Loucy (cell line): ENCODE data around the gene CATSPERD.

Source experiments
- H2AFZ ChIP-seq: fragments of 200-600 bp; sonication (generic); 2 replicates; pipeline ENCODE4 v1.6.0; 2016; ENCODE audit warnings: antibody characterized with exemption, mild to moderate bottlenecking, low read length, moderate library complexity
- H3F3A ChIP-seq: fragments of 200-600 bp; 2 replicates; pipeline ENCODE4 v1.6.0; 2016; ENCODE audit warnings: antibody characterized with exemption, low read depth, mild to moderate bottlenecking
- H3K27me3 ChIP-seq: fragments of 200-600 bp; sonication (generic); 2 replicates; pipeline ENCODE4 v1.6.1; 2014; ENCODE audit warnings: low read length, mild to moderate bottlenecking; ENCODE audit not compliant: insufficient read depth, poor library complexity, severe bottlenecking
- H3K36me3 ChIP-seq: fragments of 200-600 bp; sonication (generic); 2 replicates; pipeline ENCODE4 v1.6.1; 2016; ENCODE audit warnings: low read length; ENCODE audit not compliant: insufficient read depth
- H3K4me1 ChIP-seq: fragments of 200-600 bp; sonication (generic); 2 replicates; pipeline ENCODE4 v1.5.1; 2014; ENCODE audit warnings: low read length, mild to moderate bottlenecking; ENCODE audit not compliant: insufficient read depth, poor library complexity, severe bottlenecking
- H3K4me2 ChIP-seq: fragments of 200-600 bp; sonication (generic); 2 replicates; pipeline ENCODE4 v1.6.0; 2014; ENCODE audit warnings: antibody characterized with exemption, low read length, low read depth, mild to moderate bottlenecking; ENCODE audit not compliant: poor library complexity, severe bottlenecking
- H3K4me3 ChIP-seq: fragments of 200-600 bp; sonication (generic); 2 replicates; pipeline ENCODE4 v1.5.1; 2014; ENCODE audit warnings: low read length, mild to moderate bottlenecking, mixed read lengths; ENCODE audit not compliant: poor library complexity, severe bottlenecking
- H3K79me2 ChIP-seq: fragments of 200-600 bp; sonication (generic); 2 replicates; pipeline ENCODE4 v1.6.1; 2014; ENCODE audit warnings: low read length; ENCODE audit not compliant: insufficient read depth
- H3K9ac ChIP-seq: fragments of 200-600 bp; sonication (generic); 2 replicates; pipeline ENCODE4 v1.6.0; 2014; ENCODE audit warnings: mild to moderate bottlenecking, low read depth, low read length, moderate library complexity; ENCODE audit not compliant: poor library complexity, severe bottlenecking
- H3K9me2 ChIP-seq: fragments of 200-600 bp; sonication (generic); replicated peaks from 2 replicates; pipeline ENCODE4 v1.6.1; 2016; ENCODE audit warnings: low read depth, low read length, mixed read lengths
- H3K9me3 ChIP-seq: fragments of 200-600 bp; sonication (generic); 2 replicates; pipeline ENCODE4 v1.6.1; 2014; ENCODE audit warnings: mild to moderate bottlenecking, antibody characterized with exemption, low read length, low read depth; ENCODE audit not compliant: insufficient read depth
- H4K20me1 ChIP-seq: fragments of 200-600 bp; sonication (generic); 2 replicates; pipeline ENCODE4 v1.6.0; 2014; ENCODE audit warnings: antibody characterized with exemption, low read length, mild to moderate bottlenecking; ENCODE audit not compliant: insufficient read depth, poor library complexity, severe bottlenecking
- EZH2phosphoT487 ChIP-seq: fragments of 200-600 bp; IDR thresholded peaks from 2 replicates; pipeline ENCODE4 v1.6.1; 2018; ENCODE audit warnings: antibody characterized with exemption, mild to moderate bottlenecking, moderate library complexity, borderline replicate concordance
- TF ChIP-seq, protein P1 (sequence below): fragments of 200-600 bp; sonication (generic); conservative IDR thresholded peaks from 2 replicates; pipeline ENCODE4 v1.5.1; 2014; ENCODE audit warnings: mild to moderate bottlenecking, antibody characterized with exemption, low read length

The CATSPERD gene

GRCh38 chr19:5814852-5815246 is 94.4 kb downstream of the CATSPERD start:
- Histone ChIP-seq H3K4me3 (no peak overlapping the region), H3K4me1 (no peaks in the 10 kb centered on the region), H4K20me1 (no peaks in the 10 kb centered on the region), H3F3A (no peaks in the 10 kb centered on the region), H3K36me3 (no peaks in the 10 kb centered on the region), H3K4me2 (no peak overlapping the region), H3K9me2 (no peaks in the 10 kb centered on the region), H2AFZ (no peak overlapping the region), H3K9ac (no peak overlapping the region), H3K79me2 (no peaks in the 10 kb centered on the region), H3K9me3 (no peaks in the 10 kb centered on the region), H3K27me3 (no peaks in the 10 kb centered on the region)
- TF ChIP-seq EZH2phosphoT487, result no peak
- TF ChIP-seq, protein P1, sequence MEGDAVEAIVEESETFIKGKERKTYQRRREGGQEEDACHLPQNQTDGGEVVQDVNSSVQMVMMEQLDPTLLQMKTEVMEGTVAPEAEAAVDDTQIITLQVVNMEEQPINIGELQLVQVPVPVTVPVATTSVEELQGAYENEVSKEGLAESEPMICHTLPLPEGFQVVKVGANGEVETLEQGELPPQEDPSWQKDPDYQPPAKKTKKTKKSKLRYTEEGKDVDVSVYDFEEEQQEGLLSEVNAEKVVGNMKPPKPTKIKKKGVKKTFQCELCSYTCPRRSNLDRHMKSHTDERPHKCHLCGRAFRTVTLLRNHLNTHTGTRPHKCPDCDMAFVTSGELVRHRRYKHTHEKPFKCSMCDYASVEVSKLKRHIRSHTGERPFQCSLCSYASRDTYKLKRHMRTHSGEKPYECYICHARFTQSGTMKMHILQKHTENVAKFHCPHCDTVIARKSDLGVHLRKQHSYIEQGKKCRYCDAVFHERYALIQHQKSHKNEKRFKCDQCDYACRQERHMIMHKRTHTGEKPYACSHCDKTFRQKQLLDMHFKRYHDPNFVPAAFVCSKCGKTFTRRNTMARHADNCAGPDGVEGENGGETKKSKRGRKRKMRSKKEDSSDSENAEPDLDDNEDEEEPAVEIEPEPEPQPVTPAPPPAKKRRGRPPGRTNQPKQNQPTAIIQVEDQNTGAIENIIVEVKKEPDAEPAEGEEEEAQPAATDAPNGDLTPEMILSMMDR, result no peak

DNA sequence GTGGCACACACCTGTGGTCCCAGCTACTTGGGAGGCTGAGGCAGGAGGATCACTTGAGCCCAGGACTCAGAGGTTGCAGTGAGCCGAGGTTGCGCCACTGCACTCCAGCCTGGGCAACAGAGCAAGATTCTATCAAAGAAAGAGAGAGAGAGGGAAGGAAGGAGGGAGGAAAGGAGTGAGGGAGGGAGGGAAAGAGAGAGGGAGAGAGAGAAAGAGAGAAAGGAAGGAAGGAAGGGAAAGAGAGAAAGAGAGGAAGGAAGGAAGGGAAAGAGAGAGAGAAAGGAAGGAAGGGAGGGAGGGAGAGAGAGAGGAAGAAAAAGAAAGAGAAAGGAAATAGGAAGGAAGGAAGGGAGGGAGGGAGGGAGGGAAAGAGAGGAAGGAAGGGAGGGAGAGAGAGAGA is 96.8 kb downstream of the CATSPERD start:
- Histone ChIP-seq H3F3A (no peaks in the 10 kb centered on the region), H3K36me3 (no peaks in the 10 kb centered on the region), H3K4me1 (no peaks in the 10 kb centered on the region), H3K9me3 (no peaks in the 10 kb centered on the region), H3K9ac (no peak overlapping the region), H4K20me1 (no peaks in the 10 kb centered on the region), H3K9me2 (no peaks in the 10 kb centered on the region), H3K4me2 (no peak overlapping the region), H3K79me2 (no peaks in the 10 kb centered on the region), H3K27me3 (no peaks in the 10 kb centered on the region), H2AFZ (no peak overlapping the region), H3K4me3 (no peak overlapping the region)
- no peak for TF ChIP-seq EZH2phosphoT487
- TF ChIP-seq, protein P1, result no peak

DNA sequence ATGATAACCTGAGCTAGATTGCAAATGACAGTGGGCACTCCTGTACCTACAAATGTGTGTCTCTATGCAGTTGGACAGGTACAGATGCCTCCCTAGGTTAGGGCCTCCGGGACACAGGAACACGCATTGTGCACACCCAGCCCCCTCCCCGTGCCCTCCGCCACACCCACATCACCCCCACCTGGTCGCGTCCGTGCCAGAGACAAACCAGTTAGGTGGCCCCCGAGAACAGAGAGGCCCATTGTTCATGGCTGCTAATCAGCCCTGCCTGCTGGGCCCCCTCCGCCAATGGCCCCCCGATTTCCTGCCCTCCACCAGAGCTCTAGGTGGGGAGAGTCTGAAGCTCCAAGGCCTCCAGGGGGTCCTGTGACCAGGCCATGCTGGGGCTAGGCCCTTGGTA is 98.2 kb downstream of the CATSPERD start:
- Histone ChIP-seq H3K79me2 (no peaks in the 10 kb centered on the region), H3K9me3 (no peaks in the 10 kb centered on the region), H2AFZ (no peak overlapping the region), H3K9ac (no peak overlapping the region), H3K4me1 (no peaks in the 10 kb centered on the region), H3K4me3 (no peak overlapping the region), H3K4me2 (no peak overlapping the region), H3K9me2 (no peaks in the 10 kb centered on the region), H3K27me3 (no peaks in the 10 kb centered on the region), H3K36me3 (no peaks in the 10 kb centered on the region), H3F3A (no peaks in the 10 kb centered on the region), H4K20me1 (no peaks in the 10 kb centered on the region)
- TF ChIP-seq, protein P1, result no peak
- TF ChIP-seq EZH2phosphoT487, result no peak
